BJ (cell line): ENCODE measurements around the gene DOCK4. TPM values are rescaled to one million over a fixed set of nuclear protein-coding genes. Genes with fewer than 3 reads are reported as not detected.
A peak's percentile ranks its signal among the peaks of the same experiment; 100 is the strongest.

ENCODE experiments used
- CTCF ChIA-PET: fragments of 350-600 bp; formaldehyde crosslinking; extraction: SDS; loops from one replicate; lab custom pipeline; 2021; ENCODE audit warnings: antibody characterized with exemption, inconsistent platforms; lab: Yijun Ruan, JAX
- POLR2A ChIA-PET: fragments of 300-600 bp; sonication (Branson Sonifier 250); formaldehyde crosslinking; extraction: SDS; loops from one replicate; lab custom pipeline; 2021; ENCODE audit warnings: antibody characterized with exemption; lab: Charles Lee
- DNase-seq: peaks from one replicate; pipeline ENCODE4 v3.0.0-alpha.2; 2011; ENCODE audit warnings: low read depth
- H3K27me3 ChIP-seq: 2 replicates; pipeline ENCODE4 v1.6.0; 2011; ENCODE audit warnings: low read length; ENCODE audit not compliant: control insufficient read depth, insufficient read depth
- H3K36me3 ChIP-seq: 2 replicates; pipeline ENCODE4 v1.5.1; 2011; ENCODE audit warnings: low read length; ENCODE audit not compliant: control insufficient read depth, insufficient read depth
- H3K4me3 ChIP-seq: 2 replicates; pipeline ENCODE4 v1.5.1; 2011; ENCODE audit warnings: low read depth, mild to moderate bottlenecking, control low read depth, low read length
- polyA plus RNA-seq: library from polyadenylated mRNA; depleted of rRNA; stranded (reverse); fragments of >200 nt; gene quantifications from 2 replicates; pipeline ENCODE4 v1.2.3, GENCODE V29; 2011
- TF ChIP-seq, protein P1 (sequence below): IDR thresholded peaks from 2 replicates; pipeline ENCODE4 v1.5.1; 2011; ENCODE audit warnings: low read depth, mild to moderate bottlenecking, control low read depth, inconsistent platforms, low read length, moderate library complexity; ENCODE audit not compliant: insufficient read depth

Gene DOCK4
- polyA plus RNA-seq, 1 experiment = 0.15 TPM

GRCh38 chr7:111744501-111745155 is 461.6 kb downstream of the DOCK4 start:
- ChIA-PET CTCF (interaction anchor here (1.3 to 2.2 kb wide), 4 partner anchors 9 to 112 kb away, joined by 3 to 13 read pairs (median 4); no protein-coding TSS in a partner anchor), POLR2A (no interaction called here)
- no peaks in the 10 kb centered on the region for H3K36me3 ChIP-seq
- H3K4me3 ChIP-seq = no peak overlapping the region
- H3K27me3 ChIP-seq = no peaks in the 10 kb centered on the region; the same call in 1 of the 2 replicates
- DNase-seq = no peak
- TF ChIP-seq, protein P1, sequence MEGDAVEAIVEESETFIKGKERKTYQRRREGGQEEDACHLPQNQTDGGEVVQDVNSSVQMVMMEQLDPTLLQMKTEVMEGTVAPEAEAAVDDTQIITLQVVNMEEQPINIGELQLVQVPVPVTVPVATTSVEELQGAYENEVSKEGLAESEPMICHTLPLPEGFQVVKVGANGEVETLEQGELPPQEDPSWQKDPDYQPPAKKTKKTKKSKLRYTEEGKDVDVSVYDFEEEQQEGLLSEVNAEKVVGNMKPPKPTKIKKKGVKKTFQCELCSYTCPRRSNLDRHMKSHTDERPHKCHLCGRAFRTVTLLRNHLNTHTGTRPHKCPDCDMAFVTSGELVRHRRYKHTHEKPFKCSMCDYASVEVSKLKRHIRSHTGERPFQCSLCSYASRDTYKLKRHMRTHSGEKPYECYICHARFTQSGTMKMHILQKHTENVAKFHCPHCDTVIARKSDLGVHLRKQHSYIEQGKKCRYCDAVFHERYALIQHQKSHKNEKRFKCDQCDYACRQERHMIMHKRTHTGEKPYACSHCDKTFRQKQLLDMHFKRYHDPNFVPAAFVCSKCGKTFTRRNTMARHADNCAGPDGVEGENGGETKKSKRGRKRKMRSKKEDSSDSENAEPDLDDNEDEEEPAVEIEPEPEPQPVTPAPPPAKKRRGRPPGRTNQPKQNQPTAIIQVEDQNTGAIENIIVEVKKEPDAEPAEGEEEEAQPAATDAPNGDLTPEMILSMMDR = no peak

DNA sequence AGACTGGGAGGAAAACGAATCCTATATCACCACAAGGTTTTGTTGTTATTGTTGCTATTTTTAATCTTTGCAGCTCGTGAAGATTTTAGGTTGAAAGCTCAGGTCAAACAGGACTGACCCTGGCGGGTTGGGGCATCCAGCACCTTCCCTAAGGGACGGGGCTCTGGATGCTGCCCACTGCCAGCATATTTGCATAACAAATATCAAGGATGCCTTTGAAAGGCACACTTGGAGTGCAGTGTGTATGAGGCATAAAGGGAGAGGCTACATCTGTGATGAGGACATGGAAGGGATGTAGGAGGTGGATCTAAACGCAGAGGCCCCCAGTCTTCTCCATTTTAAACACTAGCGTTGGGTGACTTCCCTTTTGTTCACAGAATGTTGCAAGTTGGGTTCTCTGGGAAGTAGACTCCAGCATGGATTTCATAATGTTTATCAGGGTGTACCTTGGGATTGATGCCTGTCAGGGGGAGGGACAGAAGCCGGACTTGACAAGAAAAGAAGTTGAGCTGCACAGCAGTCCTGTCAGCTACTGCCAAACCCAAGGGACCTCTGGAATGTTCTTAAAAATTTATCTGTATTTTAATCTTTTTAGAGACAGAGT is 462.9 kb downstream of the DOCK4 start:
- DNase-seq = no peak
- H3K27me3 ChIP-seq = no peaks in the 10 kb centered on the region
- H3K36me3 ChIP-seq = no peaks in the 10 kb centered on the region
- CTCF ChIA-PET = interaction anchor here (0.7 to 2.2 kb wide), 6 partner anchors 11 to 752 kb away, joined by 3 to 13 read pairs (median 4); no protein-coding TSS in a partner anchor
- TF ChIP-seq, protein P1 = no peak
- POLR2A ChIA-PET = no interaction called here
- no peak overlapping the region for H3K4me3 ChIP-seq

DNA sequence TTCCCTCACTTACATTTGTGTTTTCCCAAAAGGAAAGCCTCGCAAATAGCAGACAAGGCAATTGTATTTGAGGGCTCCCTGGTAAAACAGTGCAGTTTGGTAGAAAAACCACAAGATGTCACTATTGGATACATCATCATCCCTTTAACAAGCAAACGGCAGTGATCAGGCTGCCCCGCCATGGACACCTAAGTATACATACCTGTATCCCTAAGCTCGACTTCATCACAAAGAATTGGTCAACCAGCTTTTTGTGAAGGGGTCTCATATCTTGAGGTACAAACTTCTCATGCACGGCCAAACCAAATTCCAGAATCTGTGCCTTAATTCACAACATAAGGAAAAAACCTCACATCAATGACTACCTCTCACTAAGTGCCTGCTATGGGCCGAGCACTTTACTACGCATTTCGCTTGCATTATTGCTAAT is 464.4 kb downstream of the DOCK4 start:
- ChIA-PET CTCF (interaction anchor here (0.7 to 2.4 kb wide), 17 partner anchors 9 to 805 kb away, joined by 3 to 18 read pairs (median 4); no protein-coding TSS in a partner anchor), POLR2A (no interaction called here)
- no peak for DNase-seq
- Histone ChIP-seq H3K4me3 (no peak overlapping the region), H3K36me3 (no peaks in the 10 kb centered on the region), H3K27me3 (no peaks in the 10 kb centered on the region)
- TF ChIP-seq, protein P1 = peak; percentile 70

- no peaks in the 10 kb centered on the region for H3K27me3 ChIP-seq
- ChIA-PET POLR2A (no interaction called here), CTCF (interaction anchor here (0.5 to 2.4 kb wide), 19 partner anchors 8 to 756 kb away, joined by 3 to 18 read pairs (median 3); no protein-coding TSS in a partner anchor)
- no peak overlapping the region for H3K4me3 ChIP-seq
- no peaks in the 10 kb centered on the region for H3K36me3 ChIP-seq
- TF ChIP-seq, protein P1 = no peak
- DNase-seq = no peak
Observed at GRCh38 chr7:111740942-111741341, 465.3 kb downstream of the DOCK4 start.

DNA sequence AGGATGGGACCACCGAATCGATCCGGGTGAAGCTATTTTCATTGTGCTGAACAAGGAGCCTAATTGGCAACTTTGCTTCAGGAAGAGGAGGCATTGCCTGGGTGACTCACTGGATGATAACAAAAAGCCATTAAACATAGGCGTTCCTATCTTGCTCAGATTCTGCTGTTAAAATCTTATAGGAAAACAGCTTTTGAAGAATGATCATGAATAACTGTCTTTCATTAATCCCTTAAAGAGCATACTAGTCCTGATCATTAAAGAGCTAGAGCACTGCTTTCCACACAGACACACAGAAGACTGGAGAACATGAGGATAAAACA is 469.7 kb downstream of the DOCK4 start:
- ChIA-PET CTCF (interaction anchor here (0.6 to 1.5 kb wide), 11 partner anchors 12 to 759 kb away, joined by 3 to 8 read pairs (median 3); no protein-coding TSS in a partner anchor), POLR2A (no interaction called here)
- TF ChIP-seq, protein P1 = no peak
- H3K4me3 ChIP-seq = no peak overlapping the region
- no peaks in the 10 kb centered on the region for H3K36me3 ChIP-seq
- DNase-seq = no peak
- H3K27me3 ChIP-seq = no peaks in the 10 kb centered on the region
